Activated T-helper 1 cell treated with anti-CD3 and anti-CD28 coated beads, Interleukin-2, amount 50 U/mL, for 16 hours (primary cell): ENCODE results near the gene RNPC3.
"Not testable (repeated sequence)": the region's sequence is repeated elsewhere in the genome, so short reads cannot be mapped to it uniquely, and the experiment has no call there.

ENCODE experiments used
- DNase-seq, 2 donors: peaks; one replicate each; pipeline ENCODE4 v3.0.0-alpha.2; 2020; ENCODE audit warnings: low read depth in 1 of 2, low spot score in 1 of 2

Gene RNPC3

DNA sequence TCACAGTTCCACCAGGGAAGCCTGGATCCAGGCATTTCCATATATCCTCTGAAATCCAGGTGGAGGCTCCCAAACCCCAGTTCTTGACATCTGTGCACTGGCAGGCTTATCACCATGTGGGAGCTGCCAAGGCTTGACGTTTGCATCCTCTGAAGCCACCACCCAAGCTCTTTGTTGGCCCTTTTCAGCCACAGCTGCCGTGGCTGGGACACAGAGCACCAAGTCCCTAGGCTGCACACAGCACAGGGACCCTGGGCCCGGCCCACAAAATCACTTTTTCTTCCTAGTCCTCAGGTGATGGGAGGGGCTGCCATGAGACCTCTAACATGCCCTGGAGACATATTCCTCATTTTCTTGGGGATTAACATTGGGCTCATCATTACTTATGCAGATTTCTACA, 22.3 kb downstream of the RNPC3 start:
- no peak for DNase-seq

DNA sequence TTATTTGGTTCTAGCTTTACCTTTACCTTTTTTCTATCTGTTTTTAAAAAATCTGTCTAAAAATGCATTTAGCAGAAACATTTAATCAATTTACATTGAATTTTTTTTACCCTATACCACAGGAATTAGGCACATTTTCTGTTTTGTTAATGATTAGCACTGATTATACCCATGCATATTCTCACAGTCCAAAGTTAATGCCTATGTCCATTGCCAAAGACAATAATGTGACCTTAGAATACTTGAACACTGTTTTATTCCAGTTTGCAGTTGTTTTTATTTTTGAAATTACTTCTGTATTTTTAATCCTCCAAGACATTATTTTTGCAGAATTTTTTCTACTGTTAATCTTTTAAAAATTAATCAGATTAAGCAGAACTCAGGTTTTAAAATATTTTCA, 34.9 kb downstream of the RNPC3 start:
- DNase-seq: no peak

DNA sequence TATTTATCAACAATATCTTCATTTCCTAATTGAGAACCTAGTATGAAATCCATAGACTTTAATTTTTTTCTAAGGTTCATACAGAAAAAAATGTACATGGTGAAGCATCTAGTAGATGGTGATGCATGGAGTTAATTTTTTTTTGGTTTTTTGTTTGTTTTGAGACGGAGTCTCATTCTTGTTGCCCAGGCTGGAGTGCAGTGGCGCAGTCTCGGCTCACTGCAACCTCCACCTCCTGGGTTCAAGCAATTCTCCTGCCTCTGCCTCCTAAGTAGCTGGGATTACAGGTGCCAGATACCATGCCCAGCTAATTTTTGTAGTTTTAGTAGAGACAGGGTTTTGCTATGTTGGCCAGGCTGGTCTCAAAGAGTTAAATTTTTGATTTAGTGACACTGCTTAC, 35.6 kb downstream of the RNPC3 start:
- DNase-seq: not testable (repeated sequence)

DNA sequence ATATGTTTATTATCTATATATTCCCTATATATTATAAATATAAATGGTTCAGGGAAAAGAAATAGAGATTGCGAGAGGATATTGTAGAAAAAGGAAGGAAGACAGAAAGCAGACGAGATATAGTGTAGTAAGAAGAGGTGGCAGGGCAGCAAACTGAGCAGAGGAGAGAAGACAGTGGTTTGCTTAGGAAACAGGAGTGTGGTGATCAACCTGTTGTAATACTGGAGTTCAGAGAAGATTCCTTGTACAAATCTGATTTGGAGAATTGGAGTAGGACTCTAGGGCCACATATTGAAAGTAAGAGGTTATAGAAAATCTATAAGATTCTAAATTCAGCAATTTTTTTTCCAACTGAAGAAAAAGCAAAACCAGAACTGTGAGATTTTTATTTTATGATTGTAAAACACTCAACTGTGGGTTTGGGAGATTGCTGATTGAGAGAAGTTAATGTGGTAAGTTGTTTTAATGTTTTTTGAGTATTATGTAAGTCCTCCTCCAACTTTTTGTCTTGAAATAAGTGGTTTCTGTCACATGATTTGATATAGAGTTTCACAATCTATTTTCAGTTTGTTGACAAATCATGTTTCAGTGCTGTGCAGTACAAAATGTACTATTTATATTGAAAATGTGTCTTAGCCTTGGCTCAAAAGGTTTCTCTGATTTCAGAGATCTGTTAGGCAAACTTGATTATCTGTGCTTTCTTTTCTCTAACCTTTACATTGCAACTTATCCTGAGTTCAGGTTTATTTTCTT, 36.3 kb downstream of the RNPC3 start:
- no peak for DNase-seq

DNA sequence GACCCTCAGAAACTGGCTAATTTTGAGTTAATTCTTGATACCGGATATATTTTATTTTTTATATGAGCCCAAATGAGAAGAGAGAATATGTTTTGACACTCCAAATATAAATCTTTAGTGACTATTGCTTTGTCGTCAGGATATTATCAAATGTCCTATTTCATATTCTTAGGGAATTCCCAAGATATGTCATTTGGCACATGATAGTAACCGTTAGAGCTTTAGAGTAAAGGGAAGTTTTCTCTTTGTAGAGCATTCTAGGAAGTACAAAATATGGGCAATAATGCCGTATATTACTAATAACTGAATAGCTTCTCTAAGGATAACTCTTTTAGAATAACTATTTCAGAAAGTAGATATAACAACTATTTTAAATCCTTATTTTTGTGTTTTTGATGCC, 37.6 kb downstream of the RNPC3 start:
- no peak for DNase-seq

DNA sequence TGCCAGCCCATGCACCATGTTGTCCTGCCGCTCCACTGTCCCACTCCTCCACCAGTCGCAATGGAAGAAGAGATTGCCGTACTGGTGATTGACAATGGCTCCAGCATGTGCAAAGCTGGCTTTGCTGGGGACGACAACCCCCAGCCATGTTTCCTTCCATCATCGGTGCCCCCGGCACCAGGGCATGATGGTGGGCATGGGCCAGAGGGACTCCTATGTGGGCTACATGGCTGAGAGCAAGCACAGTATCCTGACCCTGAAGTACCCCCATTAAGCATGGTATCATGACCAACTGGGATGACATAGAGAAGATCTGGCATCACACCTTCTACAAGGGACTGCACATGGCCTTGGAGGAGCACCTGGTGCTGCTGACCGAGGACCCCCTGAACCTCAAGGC, 44.0 kb downstream of the RNPC3 start:
- DNase-seq: no peak

DNA sequence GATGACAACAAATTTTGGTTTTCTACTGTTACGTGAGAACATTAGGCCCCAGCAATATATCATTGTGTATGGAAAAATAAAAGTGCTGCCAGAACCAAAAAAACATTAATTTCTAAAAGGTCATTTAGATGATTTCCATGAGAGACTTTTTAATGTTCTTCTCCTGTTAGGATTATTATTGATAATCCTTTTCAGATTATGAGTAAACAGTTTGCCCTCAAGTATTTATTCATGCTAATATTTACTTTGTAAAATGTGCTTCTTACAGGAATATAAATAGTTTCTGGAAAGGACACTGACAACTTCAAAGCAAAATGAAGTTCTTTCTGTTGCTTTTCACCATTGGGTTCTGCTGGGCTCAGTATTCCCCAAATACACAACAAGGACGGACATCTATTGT, 45.8 kb downstream of the RNPC3 start, which contains the start of gene AMY2B:
AMY2B (plus strand) TSS at position 301 of the 400 bp plus-strand sequence; CDS start at position 315, 14 bp downstream.
- not testable (repeated sequence) for DNase-seq

DNA sequence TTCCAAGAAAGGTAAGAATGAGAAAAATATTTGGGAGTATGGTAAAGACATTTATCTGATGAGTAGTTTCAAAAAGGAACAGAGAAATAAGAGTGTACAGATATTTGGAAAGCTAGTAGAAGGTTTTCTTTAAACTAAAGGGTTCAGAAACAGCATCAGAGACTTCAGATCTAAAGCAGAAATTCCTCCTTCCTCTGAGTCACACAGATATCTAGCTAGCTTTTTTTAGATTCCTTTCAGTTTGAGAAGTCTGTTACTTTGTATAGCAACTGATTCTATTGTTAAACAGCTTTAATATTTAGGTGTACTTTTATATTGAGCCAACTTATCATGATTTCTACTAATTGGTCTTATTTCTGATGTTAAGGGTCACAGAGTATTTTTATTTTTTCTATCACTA, 50.6 kb downstream of the RNPC3 start:
- no peak for DNase-seq

DNA sequence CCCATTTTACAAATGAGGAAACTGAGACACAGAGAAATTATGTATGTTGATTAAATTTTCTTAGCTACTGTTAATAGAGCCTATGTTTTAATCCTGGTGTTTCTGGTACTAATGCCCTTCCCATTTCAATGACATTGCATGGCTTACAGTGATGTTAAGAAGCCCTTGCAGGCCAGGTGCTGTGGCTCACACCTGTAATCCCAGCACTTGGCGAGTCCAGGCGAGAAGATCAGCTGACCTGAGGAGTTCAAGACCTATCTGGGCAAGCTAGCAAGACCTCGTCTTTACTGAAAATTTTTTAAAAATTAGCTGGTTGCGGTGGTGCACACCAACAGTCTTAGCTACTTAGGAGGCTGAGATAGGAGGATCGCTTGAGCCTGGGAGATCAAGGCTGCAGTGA, 51.3 kb downstream of the RNPC3 start:
- not testable (repeated sequence) for DNase-seq

DNA sequence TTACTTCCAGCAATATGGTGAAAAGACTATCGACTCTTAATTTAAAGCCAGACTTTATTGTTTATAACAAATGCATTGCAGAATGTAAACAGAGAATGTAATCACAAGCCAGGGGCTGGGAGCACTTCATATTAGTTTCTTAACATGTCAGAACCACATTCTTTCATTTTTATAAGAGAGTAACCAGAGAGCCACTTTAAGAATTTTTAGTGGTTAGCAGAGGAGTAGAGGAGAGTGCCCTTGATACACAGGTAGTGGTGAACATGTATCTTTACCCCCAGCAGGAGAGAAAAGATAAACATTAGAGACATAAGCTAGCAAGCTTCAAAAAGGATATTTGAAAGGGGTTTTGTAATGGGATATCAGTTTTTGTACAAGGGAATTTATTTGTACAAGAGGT, 57.0 kb downstream of the RNPC3 start:
- no peak for DNase-seq

DNA sequence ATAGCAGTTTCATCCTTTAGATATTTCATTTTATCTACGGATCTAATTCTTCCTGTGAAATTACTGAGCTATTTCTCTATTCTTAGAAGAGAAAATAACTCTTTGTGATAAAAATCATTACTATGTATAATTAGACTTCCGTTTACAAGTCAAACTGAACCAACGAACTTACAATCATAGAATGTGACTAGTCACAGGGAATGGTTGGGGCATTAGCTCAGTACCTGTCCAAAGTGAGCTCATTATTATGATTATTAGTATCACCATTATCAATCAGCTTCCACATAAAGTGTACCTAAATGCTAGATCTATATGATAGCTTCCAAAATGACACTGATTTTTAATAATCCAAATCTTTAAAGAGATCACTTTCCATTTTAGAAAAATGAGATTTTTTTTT, 58.4 kb downstream of the RNPC3 start:
- DNase-seq: no peak

DNA sequence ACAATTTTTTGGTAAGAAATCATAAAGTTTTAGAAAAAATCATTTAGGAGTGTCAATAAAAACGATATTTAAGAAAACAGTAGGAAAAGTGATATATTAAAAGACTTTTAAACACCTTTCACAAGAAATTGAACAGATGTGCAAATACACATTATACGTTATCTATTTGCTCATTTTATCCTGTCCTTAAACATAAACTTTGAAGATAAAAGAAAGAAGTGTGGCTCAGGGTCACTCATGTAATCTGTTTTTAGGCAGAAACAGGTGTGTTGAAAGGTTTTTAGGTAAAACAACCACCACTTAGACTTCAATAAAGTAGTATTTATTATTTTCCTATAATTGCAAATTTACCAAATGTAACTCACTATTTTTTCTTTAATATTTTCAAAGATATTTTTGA, 59.0 kb downstream of the RNPC3 start:
- no peak for DNase-seq

DNA sequence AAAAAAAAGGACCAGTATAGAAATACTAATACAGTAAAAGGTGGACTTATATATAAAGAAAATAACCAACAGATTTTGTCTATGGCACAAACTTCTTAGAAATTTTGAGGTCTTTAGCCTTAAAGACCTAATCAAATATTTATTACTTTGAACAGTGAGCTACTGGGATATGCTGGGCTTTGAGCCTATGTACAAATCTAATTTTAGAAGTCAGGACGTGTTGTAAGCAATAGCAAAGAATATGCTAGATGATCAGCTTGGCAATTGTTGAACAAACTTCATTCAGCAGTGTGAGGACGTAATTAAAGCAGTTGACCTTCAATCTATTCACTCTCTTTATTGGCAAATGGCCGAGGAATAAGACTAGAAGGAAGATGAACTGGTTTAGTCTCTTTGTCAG, 77.2 kb downstream of the RNPC3 start:
- DNase-seq: not testable (repeated sequence)
